Measurements from ENCODE around the gene ATF3. TPM values are rescaled to one million over a fixed set of nuclear protein-coding genes. Genes with fewer than 3 reads are reported as not detected.

Gene ATF3
- total RNA-seq, 1 experiment from 2014 or later, result 43.2 TPM

DNA sequence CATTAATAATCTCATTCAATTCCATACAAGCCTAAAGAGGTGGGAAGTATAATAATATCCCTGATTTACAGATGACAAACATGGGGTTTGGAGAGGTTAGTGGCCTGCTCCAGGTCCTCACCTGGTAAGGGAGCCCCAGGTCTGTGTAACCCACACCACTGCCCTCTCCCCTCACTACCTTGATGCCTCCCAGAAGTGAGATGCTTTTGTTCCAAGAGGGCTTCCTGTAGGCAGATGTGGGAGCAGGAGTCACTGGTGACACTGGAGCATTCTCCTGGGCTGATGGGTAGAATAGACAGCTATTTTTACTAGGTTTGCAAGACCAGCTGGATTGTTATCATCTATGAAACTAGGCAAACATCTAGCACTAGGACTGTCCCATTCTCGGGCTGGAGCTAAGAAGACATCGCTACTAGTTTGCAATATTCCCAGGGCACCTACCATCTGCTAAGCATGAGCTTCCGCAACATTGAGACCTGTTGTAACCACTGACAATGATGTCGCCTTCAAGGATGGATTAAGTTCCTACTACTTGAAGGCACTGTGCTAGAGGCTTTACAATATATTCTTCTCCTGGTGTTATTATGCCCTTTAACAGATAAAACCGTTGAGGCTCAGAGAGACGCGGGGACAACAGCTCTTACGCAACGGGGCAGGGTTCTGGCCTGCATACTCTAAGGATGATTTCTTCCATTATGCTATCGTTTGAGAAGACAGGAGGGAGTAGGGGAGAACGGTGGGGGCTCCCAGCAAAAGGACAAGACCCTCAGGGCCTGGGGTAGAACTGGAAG is 56.0 kb downstream of the ATF3 start:
- Histone ChIP-seq H3K9me2 (ENCODE audit: insufficient read depth) (no peaks in the 10 kb centered on the region), H3K9ac (ENCODE audit: low read length) (no peak overlapping the region), H3K27me3 (ENCODE audit: insufficient read depth, low read length) (no peaks in the 10 kb centered on the region), H3K9me3 (ENCODE audit: control insufficient read depth in 1 of 2, insufficient read depth in 1 of 2, low read depth in 1 of 2, low read length in 2 of 2) (no peaks in the 10 kb centered on the region), H3K27ac (ENCODE audit: low read depth, low read length) (no peak overlapping the region), H3K4me2 (ENCODE audit: low read length) (peak overlapping the region; percentile 95), H2AFZ (ENCODE audit: low read depth, low read length, poor library complexity, severe bottlenecking) (no peak overlapping the region), H3K4me1 (ENCODE audit: control insufficient read depth in 1 of 2, insufficient read depth in 2 of 2, low read length in 2 of 2) (peaks cover 7 to 20% of the 10 kb centered on the region in 2 experiments; a peak in 3 of 4 replicates), H3K79me2 (ENCODE audit: insufficient read depth, low read length) (no peaks in the 10 kb centered on the region), H4K20me1 (ENCODE audit: insufficient read depth) (no peaks in the 10 kb centered on the region), H3K36me3 (ENCODE audit: control insufficient read depth in 1 of 2, insufficient read depth in 2 of 2, low read length in 2 of 2) (no peaks in the 10 kb centered on the region), H3K4me3 (replicated peaks in 1 of 2; ENCODE audit: low read depth in 1 of 2, low read length in 2 of 2) (peak overlapping the region in 1 of 2 experiments; percentile 64; a peak in 2 of 4 replicates)
- ChIA-PET RAD21 (ENCODE audit: low non-redundant PET in 1 of 2, low total read pairs in 2 of 2, uncharacterized antibody in 2 of 2, unreplicated experiment in 2 of 2) (interaction anchor here (0.8 to 1.3 kb wide), 5 partner anchors 85 to 209 kb away, joined by 3 to 8 read pairs (median 4); no protein-coding TSS in a partner anchor), POLR2A (interaction anchor here (1.3 to 1.5 kb wide), 2 partner anchors 56 to 85 kb away, joined by 5 read pairs; partner anchors contain the start of gene ATF3), CTCF (interaction anchor here (0.5 to 1.9 kb wide), 29 partner anchors 9 to 330 kb away, joined by 3 to 16 read pairs (median 5); partner anchors contain the start of gene BATF3)
- DNase-seq (ENCODE audit: low read depth, low spot score), result no peak
- no peak for ATAC-seq
- TF ChIP-seq EZH2 (IDR thresholded peaks at IDR 0.05), result no peak
- TF ChIP-seq JUND (IDR thresholded peaks at IDR 0.05), result no peak
- no peak for TF ChIP-seq REST (IDR thresholded peaks at IDR 0.05; ENCODE audit: low read depth)
- TF ChIP-seq EGR1 (IDR thresholded peaks at IDR 0.05; ENCODE audit: low read depth), result no peak
- TF ChIP-seq ZNF274 (IDR thresholded peaks at IDR 0.05; ENCODE audit: low read depth, low read length), result no peak
- no peak for TF ChIP-seq CTCF (IDR thresholded peaks at IDR 0.05 in 2 of 3, conservative IDR thresholded peaks at IDR 0.05 in 1 of 3; ENCODE audit: borderline replicate concordance in 1 of 3, insufficient read depth in 1 of 3, low read depth in 2 of 3, low read length in 2 of 3)
- TF ChIP-seq CEBPB (IDR thresholded peaks at IDR 0.05; ENCODE audit: low read depth), result no peak
- TF ChIP-seq SRF (IDR thresholded peaks at IDR 0.05; ENCODE audit: low read depth), result no peak
- no peak for TF ChIP-seq CBX3 (IDR thresholded peaks at IDR 0.05; ENCODE audit: low read depth)
- TF ChIP-seq ZFX (IDR thresholded peaks at IDR 0.05), result no peak
- no peak for TF ChIP-seq ZBTB33 (IDR thresholded peaks at IDR 0.05; ENCODE audit: extremely low read depth, insufficient replicate concordance, low read length)
- BruUV-seq (replicated peaks), result no TSS peak
- intact Hi-C loops (cut with micrococcal nuclease), result loop anchor here (1.0 kb wide), 2 partner anchors 118 to 331 kb away; no protein-coding TSS in a partner anchor
